ENCODE data around the gene FOXI1.

- TF ChIP-seq CTCF (IDR thresholded peaks at IDR 0.05): no peak
- no peak for TF ChIP-seq POLR2A (IDR thresholded peaks at IDR 0.05)
These were observed 48.6 kb downstream of the FOXI1 start for GRCh38 chr5:170154297-170154696.

All from body of pancreas (tissue), 4 donors.